Left renal pelvis (tissue), 4 donors: ENCODE data around the gene FCGR2B. TPM values are rescaled to one million over a fixed set of nuclear protein-coding genes. Genes with fewer than 3 reads are reported as not detected.
"Not testable (repeated sequence)": the region's sequence is repeated elsewhere in the genome, so short reads cannot be mapped to it uniquely, and the experiment has no call there.

Experiments used
- DNase-seq, 4 donors: peaks; one replicate each; pipeline ENCODE4 v3.0.0-alpha.2; 2013; ENCODE audit warnings: low read depth in 4 of 4, low spot score in 3 of 4
- polyA plus RNA-seq, 4 donors: library from polyadenylated mRNA; unstranded; fragments of 120-200 nt; gene quantifications; one replicate each; pipeline ENCODE4 v1.2.1, GENCODE V29; 2013; ENCODE audit not compliant: insufficient read length in 4 of 4

FCGR2B gene
- 1 to 10 TPM in 1 of 4 donors, under 1 TPM in 3; 0.49 to 1.0 (median 0.71) TPM for polyA plus RNA-seq

DNA sequence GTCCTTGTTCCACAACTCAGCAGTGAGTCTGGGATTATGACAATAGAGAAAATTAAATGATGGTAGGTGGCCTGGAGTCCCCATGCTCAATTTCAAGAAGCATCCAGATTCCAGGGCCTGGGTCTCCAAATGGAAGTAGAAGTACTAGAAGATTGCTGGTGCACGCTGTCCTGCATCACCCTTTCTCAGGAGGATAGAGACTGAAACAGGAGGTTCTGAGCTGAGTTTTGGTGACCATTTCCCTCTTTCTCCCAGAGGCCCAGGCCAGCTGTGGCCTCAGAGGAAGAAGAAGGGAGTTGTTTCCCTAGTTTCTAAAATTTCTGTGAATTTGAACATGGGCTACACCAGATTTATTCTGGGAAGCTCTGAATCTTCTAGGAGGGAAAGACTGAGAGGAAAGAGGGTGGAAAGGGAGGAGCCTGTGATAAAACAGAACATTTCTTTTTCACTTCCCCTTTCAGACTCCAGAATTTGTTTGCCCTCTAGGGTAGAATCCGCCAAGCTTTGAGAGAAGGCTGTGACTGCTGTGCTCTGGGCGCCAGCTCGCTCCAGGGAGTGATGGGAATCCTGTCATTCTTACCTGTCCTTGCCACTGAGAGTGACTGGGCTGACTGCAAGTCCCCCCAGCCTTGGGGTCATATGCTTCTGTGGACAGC lies at the start of gene FCGR2B:
FCGR2B (plus strand) TSS at position 460 of the 656 bp plus-strand sequence; CDS start at position 559, 99 bp downstream.
- DNase-seq = not testable (repeated sequence)

DNA sequence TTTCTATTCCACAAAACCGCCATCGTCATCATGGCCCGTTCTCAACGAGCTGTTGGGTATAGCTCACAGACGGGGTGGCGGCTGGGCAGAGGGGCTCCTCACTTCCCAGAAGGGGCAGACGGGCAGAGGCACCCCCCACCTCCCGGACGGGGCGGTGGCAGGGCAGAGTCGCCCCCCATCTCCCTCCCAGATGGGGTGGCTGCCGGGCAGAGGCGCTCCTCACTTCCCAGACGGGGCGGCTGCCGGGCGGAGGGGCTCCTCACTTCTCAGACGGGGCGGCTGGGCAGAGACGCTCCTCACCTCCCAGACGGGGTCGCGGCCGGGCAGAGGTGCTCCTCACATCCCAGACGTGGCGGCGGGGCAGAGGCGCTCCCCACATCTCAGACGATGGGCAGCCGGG lies 46.5 kb upstream of the FCGR2B start:
- DNase-seq = not testable (repeated sequence)

DNA sequence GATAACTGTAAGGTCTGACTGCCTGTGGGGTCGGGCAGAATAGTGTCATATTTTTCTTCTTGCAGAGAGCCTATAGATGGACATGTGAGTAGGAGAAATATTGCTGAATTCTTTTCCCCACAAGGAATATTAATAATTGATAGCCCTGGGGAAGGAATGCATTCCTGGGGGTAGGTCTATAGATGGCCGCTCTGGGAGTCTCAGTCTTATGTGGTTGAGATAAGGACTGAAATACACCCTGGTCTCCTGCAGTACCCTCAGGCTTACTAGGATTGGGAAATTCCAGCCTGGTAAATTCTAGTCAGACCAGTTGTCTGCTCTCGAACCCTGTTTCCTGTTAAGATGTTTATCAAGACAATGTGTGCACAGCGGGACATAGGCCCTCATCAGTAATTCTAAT lies 44.4 kb upstream of the FCGR2B start:
- not testable (repeated sequence) for DNase-seq

DNA sequence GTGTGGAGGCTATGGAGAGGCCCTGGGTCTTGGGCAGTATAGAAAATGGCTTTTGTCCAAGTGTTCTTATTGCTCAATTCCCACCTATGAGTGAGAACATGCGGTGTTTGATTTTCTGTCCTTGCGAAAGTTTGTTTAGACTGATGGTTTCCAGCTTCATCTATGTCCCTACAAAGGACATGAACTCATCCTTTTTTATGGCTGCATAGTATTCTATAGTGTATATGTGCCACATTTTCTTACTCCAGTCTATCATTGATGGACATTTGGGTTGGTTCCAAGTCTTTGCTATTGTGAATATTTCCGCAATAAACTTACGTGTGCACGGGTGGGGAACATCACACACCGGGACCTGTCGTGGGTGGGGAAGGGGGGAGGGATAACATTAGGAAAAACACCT lies 42.5 kb upstream of the FCGR2B start:
- not testable (repeated sequence) for DNase-seq

DNA sequence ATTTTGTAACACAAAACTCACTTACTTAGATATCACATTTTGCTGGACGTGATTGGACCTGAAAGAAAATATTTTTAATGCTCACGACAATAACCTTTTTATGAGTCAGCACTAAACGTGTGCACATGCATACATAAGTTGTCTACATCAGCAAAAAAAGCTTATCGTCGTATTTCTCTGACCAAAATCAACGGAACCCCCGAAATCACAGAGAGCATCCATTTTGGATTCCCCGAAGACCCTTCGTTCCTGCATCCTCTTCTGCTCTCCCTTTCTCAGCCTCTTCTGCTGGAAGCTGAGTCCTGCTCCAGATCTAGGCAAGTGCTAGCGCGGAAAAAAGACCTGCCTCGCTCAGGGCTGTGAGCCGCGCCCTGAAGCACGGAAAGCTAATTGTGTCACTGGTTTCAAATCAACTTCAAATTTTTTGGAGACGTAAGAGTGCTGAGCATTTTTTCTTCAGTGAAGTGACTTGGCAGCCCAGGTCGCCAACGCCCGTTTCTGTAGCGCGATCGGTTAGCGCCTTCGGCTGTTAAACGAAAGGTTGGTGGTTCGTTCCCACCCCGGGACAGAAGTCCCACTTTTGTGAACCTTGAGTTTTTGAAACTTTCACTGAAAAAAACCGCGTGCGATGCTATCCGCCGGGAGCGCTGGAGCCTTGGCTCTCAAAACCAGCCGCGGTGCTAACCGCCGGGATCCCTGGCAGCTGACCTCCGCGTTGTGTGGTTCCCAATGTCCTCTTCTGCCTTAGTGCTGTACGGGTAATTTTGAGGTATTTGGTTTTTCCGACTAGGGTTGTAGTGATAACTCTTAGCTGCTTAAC lies 41.6 kb upstream of the FCGR2B start:
- DNase-seq = peak in 2 of 4 donors; percentile 41 to 46

DNA sequence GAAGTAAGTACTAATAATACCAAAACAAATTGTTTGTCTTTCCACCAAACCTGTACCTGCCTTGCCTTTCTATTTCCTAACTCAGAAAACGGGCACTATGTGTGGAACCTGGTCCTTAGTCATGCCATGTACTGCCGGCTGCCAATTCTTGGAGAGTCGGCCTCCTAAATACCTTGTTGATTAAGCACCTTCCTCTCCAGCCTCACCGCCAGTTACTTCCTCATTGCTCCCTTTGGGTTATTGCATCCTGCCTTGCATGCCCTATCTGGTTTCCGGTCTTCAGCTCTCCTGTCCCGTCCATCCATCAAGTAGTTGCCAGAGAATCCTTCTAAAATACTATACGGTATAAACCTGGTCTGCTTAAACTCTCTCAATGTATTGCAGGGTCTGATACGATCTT lies 40.9 kb upstream of the FCGR2B start:
- DNase-seq = not testable (repeated sequence)

DNA sequence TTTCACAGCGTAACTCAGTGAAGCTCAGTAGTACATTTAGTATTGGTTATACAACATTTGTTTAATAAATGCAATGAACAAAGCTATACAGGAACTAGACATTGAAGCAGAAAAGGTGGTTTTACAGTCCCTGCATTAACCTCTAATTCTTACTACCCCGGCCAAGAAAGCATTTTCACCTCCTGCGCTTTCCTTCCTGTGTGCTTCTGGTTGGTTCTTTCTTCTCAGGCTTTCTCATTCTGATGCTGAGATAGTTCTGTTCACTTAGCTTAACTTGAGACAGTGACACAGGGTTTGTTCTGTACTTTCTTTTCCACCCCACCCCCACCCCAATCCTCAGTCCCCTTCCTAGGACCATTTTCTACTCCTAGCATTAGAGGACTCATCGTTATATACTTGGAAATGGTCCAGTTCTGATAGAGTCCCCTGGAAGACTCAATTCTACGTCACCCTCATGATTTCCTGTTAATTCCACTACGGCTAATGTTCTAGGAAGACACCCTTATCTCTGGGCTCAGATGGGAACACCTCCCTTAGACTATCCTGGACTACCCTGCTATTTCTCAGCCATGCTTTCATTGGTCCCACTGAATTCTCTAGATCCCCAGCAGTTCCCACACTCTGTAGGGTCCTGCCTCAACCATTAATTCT lies 39.4 kb upstream of the FCGR2B start:
- DNase-seq = not testable (repeated sequence)

DNA sequence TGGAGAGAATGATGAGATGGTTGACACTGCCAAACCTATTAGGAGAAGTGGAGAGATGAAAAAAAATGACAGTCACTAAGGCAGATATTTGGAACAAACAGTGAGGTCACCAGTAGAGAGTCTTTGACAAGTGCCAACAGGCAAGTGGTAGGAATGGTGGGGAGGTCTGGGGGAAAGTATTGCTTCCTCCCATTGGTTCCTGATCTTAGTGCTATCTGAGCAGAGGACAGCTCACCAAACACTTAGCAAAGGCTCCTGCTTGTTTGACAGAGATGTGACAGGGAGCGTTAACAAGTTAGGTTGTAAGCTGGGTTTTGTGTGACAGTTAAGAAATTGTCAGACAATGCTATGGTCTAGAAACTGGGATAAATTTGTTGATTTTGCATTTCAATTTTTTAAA lies 38.3 kb upstream of the FCGR2B start:
- DNase-seq = not testable (repeated sequence)

DNA sequence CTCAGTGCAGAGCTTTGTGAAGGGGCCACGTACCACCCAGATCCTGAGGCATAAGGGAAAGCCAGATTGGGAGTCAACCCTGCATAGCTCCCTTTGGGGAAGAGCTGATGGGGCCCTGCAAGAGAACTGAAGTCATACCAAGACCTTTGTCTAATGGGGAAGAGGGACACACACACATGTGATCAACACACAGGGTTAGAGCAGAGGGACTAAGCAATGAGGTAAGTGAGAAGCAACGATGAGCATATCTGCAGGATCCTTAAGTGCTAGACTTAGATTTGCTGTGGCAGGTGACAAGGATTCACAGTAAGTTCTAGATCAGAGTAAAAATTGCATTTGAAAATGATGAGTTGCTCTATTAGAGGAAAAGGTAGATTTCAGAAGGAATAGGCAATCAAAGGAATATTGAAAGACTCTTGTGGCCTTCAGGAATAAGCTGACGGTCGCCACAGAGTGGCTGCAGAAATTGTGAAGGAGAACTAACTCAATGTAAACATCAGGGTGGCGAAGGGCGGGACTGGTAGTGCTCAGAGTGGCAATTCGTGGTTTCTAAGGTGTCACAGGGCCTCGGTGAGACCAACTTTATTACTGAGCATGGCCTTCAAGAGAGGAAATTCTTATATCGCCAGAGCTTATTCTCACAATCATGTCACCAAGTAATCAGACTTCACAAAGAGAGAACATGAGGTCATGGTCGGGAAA lies 36.3 kb upstream of the FCGR2B start:
- DNase-seq = not testable (repeated sequence)

DNA sequence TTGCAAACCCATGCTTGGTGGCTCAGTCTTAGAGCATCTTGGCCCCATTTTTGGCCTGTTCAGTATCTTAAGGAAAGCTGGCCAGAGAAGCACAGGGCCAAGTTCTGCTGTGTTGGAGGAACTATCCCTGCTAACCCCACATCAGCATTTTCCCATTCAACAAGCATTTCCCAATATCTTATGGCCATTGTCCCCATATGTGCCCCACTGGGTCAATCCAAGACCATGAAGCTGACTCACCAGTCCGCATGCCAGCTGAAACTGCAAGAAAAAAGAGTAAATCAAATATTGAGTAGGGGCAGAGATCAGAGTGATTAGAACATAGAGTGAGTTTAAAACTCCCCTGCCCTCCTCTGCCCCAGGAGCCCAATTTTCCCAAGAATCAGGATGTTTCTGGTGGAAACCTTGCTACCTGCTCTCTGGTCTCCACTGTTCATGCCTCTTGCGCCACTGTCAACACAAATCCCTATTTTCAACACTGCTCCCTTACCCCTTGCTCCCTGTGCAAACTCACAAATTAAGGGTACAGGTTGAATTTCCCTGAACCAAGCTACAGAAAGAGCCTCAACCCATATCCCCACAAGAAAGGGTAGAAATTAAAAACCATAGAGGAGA lies 32.7 kb upstream of the FCGR2B start:
- not testable (repeated sequence) for DNase-seq

DNA sequence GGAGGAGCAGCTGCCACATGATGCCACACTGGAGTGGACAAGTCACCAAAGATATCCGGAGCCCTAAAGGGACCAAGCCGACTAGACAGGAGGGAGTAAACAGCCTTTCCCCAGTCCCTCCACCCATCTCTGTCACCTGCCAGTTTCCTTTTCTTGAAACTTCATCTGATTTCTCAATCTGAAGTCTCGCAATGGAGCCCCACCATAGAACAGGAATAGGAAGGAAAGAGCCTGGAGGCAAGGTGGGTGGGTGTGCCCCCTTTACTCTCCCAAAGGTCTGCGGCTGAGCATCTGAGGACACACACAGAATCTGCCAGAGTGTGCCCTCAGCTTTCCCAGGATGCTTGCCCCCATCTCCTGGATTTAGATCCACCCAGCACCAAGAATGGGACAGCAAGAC lies 31.9 kb upstream of the FCGR2B start, which contains the start of gene FCGR3B:
FCGR3B (minus strand) TSS at position 101 of the 400 bp plus-strand sequence; CDS start at position 19, 82 bp downstream.
- DNase-seq = no peak

DNA sequence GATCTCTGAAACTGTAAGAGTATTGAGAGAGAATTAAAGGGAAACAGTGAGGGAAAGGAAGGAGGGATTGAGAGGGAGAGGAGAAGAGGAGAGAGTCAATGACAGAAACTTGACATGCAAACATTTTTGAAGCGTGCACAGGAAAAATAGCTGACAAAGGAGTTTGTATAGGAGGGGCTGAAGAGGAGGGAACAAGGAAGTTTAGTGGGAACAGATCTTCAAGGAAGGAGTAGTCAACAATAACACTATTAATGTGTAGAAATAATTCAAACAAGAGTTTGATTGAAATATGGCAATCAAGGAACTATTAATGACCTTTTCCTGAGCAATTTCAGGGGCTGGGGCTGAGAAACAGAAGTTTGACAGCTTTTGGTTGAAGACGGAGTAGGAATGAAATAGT lies 27.9 kb upstream of the FCGR2B start:
- DNase-seq = not testable (repeated sequence)

DNA sequence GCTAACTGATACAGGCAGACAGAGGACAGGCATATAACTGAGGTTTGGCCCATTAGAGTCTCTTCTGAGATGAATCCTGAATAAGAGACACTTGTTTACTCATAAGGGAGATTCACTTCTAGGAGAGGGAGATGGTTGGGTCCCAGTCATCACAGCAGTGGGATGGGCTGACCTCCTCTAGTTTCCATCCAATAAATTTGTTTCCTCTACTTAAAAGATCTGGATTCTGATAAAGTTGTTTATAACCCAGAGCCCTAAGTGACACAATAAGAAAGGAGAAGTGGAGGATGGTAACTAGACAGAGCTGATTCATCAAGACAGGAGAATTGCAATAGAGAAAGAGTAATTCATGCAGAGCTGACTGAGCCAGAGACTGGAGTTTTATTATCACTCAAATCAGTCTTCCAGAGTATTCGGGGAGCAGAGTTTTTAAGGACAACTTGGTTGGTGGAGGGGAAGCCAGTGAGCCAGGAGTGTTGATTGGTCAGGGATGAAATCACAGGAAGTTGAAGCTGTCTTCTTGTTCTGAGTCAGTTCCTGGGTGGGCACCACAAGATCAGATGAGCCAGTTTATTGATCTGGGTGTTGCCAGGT lies 26.7 kb upstream of the FCGR2B start:
- not testable (repeated sequence) for DNase-seq

DNA sequence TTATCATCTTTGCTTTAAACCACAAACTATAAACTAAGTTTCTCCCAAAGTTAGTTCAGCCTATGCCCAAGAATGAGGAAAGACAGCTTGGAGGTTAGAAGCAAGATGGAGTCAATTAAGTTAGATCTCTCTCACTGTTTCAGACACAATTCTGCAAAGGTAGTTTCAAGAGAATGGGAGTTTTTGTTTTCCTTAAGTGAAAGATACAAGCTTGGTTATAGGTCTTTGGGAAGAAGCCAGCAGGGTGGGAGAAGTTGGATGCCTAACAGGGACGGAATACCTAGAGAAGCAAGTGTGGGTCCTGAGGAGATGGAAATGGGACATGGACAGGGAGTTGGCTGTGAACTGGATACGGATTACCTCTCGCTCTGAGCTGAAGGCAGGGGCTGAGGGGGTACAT lies 26.0 kb upstream of the FCGR2B start:
- not testable (repeated sequence) for DNase-seq

DNA sequence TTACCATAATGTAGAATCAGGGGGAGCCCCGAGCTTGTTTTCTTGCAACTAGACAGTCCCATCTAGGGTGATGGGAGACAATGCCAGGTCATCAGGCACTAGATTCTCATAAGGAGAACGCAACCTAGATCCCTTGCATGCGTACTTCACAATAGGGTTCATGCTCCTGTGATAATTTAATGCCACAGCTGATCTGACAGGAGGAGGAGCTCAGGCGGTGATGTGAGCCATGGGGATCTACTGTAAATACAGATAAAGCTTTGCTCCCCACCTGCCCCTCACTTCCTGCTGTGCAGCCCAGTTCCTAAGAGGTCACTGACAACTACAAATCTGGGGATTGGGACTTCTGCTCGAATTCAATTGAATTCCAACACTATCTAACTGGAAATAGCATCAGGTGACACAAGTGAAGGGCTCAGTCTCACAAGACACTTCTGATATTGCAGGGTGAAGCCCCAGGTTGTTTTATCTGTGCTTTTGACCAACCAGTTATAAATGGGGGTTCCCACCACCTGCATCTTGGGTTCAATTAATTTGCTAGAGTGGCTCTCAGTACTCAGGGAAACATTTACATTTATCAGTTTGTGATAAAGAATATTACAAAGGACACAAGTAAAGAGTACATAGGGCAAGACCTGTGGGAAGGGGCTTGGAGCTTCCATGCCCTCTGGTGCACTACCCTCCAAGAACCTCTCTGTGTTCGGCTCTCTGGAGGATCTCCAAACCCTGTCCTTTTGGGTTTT lies 24.5 kb upstream of the FCGR2B start:
- DNase-seq = not testable (repeated sequence)

DNA sequence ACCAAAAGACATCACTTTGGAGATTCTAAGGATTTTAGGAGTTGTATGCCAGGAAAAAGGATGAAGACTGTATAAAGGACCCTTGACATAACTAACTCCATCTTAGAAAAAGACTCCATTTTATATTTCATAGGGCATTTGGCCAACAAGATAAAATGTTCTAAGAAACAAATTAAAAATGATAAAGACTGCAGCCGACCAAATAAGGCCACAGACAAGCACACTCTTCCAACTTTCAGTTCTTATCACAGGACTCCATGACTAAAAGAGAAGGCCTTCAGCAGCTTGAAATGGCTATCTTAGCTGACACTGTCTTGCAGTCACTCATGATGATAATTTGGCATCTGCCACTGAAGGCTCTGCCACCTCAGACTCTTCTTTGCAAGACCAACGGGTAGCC lies 23.7 kb upstream of the FCGR2B start:
- DNase-seq = not testable (repeated sequence)

DNA sequence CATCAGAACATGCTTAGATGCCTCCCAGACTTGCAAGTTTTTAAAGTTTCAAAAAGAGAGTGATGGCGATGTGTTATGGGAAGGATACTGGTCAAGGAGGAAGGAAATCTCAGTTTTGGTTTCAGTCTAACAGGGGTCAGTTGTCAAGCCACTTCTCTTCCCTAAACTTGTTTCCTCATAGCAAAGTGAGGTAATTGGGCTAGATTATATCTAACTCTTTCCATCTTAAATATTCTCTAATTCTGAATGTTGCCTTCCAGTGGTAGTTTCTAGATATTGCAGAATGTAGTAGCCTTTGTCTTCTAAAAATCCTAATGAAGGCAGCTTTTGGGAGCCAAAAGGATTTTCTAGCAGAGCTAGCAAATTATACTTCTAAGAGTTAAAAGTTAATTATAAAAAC lies 20.2 kb upstream of the FCGR2B start:
- DNase-seq = not testable (repeated sequence)

DNA sequence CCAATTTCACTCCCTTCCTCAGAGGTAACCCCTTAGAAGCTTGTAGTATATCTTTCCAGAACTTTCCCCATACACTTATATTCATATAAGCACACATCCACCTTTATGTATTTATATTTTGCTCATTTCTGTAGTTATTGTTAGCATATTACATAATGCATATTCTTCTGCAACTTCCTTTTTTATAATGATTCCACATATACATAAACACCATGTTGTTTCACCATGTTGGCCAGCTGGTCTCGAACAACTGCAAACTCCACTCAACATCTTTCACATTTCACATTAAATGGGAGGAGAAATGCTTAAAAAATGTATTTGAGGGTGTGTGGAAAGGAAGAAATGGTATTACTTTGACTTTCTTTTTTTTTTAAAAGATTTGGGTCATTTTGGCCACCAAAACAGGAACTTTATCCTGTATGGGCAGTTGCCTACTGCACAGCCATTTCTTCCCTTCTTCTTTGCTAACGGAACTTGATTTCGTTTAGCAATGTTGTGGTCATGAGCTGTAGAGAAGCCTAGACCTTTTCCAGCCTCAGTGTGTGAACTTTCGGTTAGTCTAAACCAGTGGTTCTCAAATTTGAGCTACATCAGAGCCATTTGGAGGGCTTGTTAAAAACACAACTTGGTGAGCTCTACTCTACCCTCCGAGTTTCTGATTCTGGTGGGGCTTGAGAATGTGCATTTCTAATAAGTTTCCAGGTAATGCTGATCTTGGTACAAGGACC lies 19.3 kb upstream of the FCGR2B start:
- DNase-seq = not testable (repeated sequence)
